Esophagus muscularis mucosa (tissue), 4 donors: ENCODE measurements around the gene VGLL4. TPM values are rescaled to one million over a fixed set of nuclear protein-coding genes. Genes with fewer than 3 reads are reported as not detected.

Experiments
- DNase-seq: peaks from one replicate; pipeline ENCODE4 v3.0.0-alpha.2; 2017; ENCODE audit errors: extremely low spot score
- H3K27ac ChIP-seq, 4 donors: fragments of 200-600 bp; sonication (generic); replicated peaks in 1 of 4; 1 replicate in 3 of 4; 2 replicates in 1 of 4; pipeline ENCODE4 v1.5.1; 2016 to 2019; ENCODE audit warnings: mild to moderate bottlenecking in 1 of 4
- H3K27me3 ChIP-seq, 4 donors: fragments of 200-600 bp; sonication (generic); one replicate each; pipeline versions ENCODE4 v1.5.1 to v1.6.0; 2016 to 2019
- H3K36me3 ChIP-seq, 4 donors: fragments of 200-600 bp; sonication (generic); one replicate each; pipeline ENCODE4 v1.5.1; 2016 to 2019
- H3K4me1 ChIP-seq, 4 donors: fragments of 200-600 bp; sonication (generic); one replicate each; pipeline ENCODE4 v1.5.1; 2016 to 2019
- H3K4me3 ChIP-seq, 4 donors: fragments of 200-600 bp; sonication (generic); 1 replicate in 2 of 4; 2 replicates in 2 of 4; pipeline ENCODE4 v1.5.1; 2016 to 2019; ENCODE audit warnings: mild to moderate bottlenecking in 4 of 4, moderate library complexity in 1 of 4
- H3K9me3 ChIP-seq, 4 donors: fragments of 200-600 bp; sonication (generic); 1 replicate in 3 of 4; 2 replicates in 1 of 4; pipeline ENCODE4 v1.5.1; 2016 to 2019
- CTCF ChIP-seq, 3 experiments: fragments of 200-600 bp in 2 of 3; fragments of 450-650 bp in 1 of 3; sonication (generic) in 2 of 3; IDR thresholded peaks; one replicate each; pipeline ENCODE4 v1.5.1; 2017 to 2019; ENCODE audit warnings: antibody characterized with exemption in 3 of 3, mild to moderate bottlenecking in 2 of 3, moderate library complexity in 1 of 3
- EP300 ChIP-seq: sonication (generic); formaldehyde crosslinking; IDR thresholded peaks from one replicate; pipeline ENCODE4 v1.6.1; 2017; ENCODE audit warnings: antibody characterized with exemption
- POLR2A ChIP-seq: fragments of 450-650 bp; IDR thresholded peaks from one replicate; pipeline ENCODE4 v1.6.1; 2017; ENCODE audit warnings: antibody characterized with exemption, moderate library complexity, mild to moderate bottlenecking, low read depth
- POLR2AphosphoS5 ChIP-seq, 2 donors: sonication (generic); formaldehyde crosslinking; IDR thresholded peaks; one replicate each; pipeline ENCODE4 v1.6.1; 2017; ENCODE audit warnings: antibody characterized with exemption in 2 of 2
- WGBS: methylation state at CpG from one replicate; pipeline ENCODE4 v1.1.5; 2018; 5-methylcytosine and 5-hydroxymethylcytosine counted together
- intact Hi-C: fragments of 100-400 bp; cut with DNase I; formaldehyde crosslinking; loops from one replicate; pipeline ENCODE4 v1.15.1; 2023
- total RNA-seq, 4 donors: library from RNA; depleted of rRNA; stranded (reverse); fragments of >200 nt; gene quantifications; one replicate each; pipeline versions ENCODE4 v1.1.0 to v1.2.1, GENCODE V29; 2016

VGLL4 gene
- total RNA-seq, 4 donors from 2014 or later: 51.5 to 222 (median 80.7) TPM

- H3K27me3 ChIP-seq: no peaks in the 10 kb centered on the region
- intact Hi-C loops: no loop called here
- peaks cover 6 to 63% (median 46%) of the 10 kb centered on the region in 4 donors for H3K36me3 ChIP-seq
- 79% methylated on average over 12 of the region's 37 CpGs for WGBS
- no peaks in the 10 kb centered on the region for H3K9me3 ChIP-seq
- TF ChIP-seq EP300 (no peak), POLR2A (no peak)
- no peak for DNase-seq
- peaks cover 81 to 93% (median 88%) of the 10 kb centered on the region in 4 donors for H3K4me1 ChIP-seq
- H3K27ac ChIP-seq: peak overlapping the region; percentile 32 to 70 (median 48)
- no peak overlapping the region for H3K4me3 ChIP-seq
Observed at GRCh38 chr3:11558918-11559815, 84.5 kb downstream of the VGLL4 start.

- WGBS: 87% methylated on average over 9 of the region's 17 CpGs
- Histone ChIP-seq H3K9me3 (no peaks in the 10 kb centered on the region), H3K4me3 (no peak overlapping the region), H3K4me1 (peaks cover 85 to 98% (median 91%) of the 10 kb centered on the region in 4 donors), H3K36me3 (peaks cover 6 to 61% (median 40%) of the 10 kb centered on the region in 4 donors), H3K27me3 (no peaks in the 10 kb centered on the region), H3K27ac (peak overlapping the region in 3 of 4 donors; percentile 18 to 70 (median 47))
- no peak for DNase-seq
- TF ChIP-seq EP300 (no peak), POLR2AphosphoS5 (IDR thresholded peaks at IDR 0.05) (peak in 1 of 2 donors; percentile 3), CTCF (IDR thresholded peaks at IDR 0.05) (no peak)
- intact Hi-C loops: no loop called here
Observed at GRCh38 chr3:11558411-11558903, 85.3 kb downstream of the VGLL4 start.

- no peaks in the 10 kb centered on the region for H3K27me3 ChIP-seq
- peaks cover 6 to 60% (median 35%) of the 10 kb centered on the region in 4 donors for H3K36me3 ChIP-seq
- WGBS: 72% methylated on average over 13 of the region's 13 CpGs
- no peak overlapping the region for H3K4me3 ChIP-seq
- no peaks in the 10 kb centered on the region for H3K9me3 ChIP-seq
- H3K27ac ChIP-seq: peak overlapping the region in 3 of 4 donors; percentile 18 to 70 (median 47)
- no peak for TF ChIP-seq EP300
- no peak for TF ChIP-seq CTCF (IDR thresholded peaks at IDR 0.05)
- no peak for TF ChIP-seq POLR2AphosphoS5 (IDR thresholded peaks at IDR 0.05)
- TF ChIP-seq POLR2A: no peak
- intact Hi-C loops: no loop called here
- DNase-seq: no peak
- peaks cover 80 to 99% (median 94%) of the 10 kb centered on the region in 4 donors for H3K4me1 ChIP-seq
Observed at GRCh38 chr3:11558002-11558401, 85.7 kb downstream of the VGLL4 start.

GRCh38 chr3:11556851-11557644 lies 86.7 kb downstream of the VGLL4 start:
- H3K27me3 ChIP-seq: no peaks in the 10 kb centered on the region
- no peak overlapping the region for H3K4me3 ChIP-seq
- intact Hi-C loops: no loop called here
- 44% methylated on average over 16 of the region's 16 CpGs for WGBS
- no peaks in the 10 kb centered on the region for H3K9me3 ChIP-seq
- peaks cover 71 to 95% (median 86%) of the 10 kb centered on the region in 4 donors for H3K4me1 ChIP-seq
- H3K27ac ChIP-seq: peak overlapping the region; percentile 18 to 70 (median 50)
- DNase-seq: no peak
- H3K36me3 ChIP-seq: peaks cover 6 to 55% (median 26%) of the 10 kb centered on the region in 4 donors
- TF ChIP-seq CTCF (IDR thresholded peaks at IDR 0.05) (no peak), POLR2AphosphoS5 (IDR thresholded peaks at IDR 0.05) (peak in 1 of 2 donors; percentile 31), EP300 (no peak)
